Nasal cavity respiratory epithelium epithelial cell of viscerocranial mucosa (primary cell): Measurements from ENCODE around the gene PAPPA2. TPM values are rescaled to one million over a fixed set of nuclear protein-coding genes. Genes with fewer than 3 reads are reported as not detected.

ENCODE experiments used
- total RNA-seq: library from RNA; depleted of rRNA; stranded (reverse); fragments of >200 nt; gene quantifications from 2 replicates; pipeline ENCODE4 v1.2.3, GENCODE V29; 2014

PAPPA2 gene, protein sequence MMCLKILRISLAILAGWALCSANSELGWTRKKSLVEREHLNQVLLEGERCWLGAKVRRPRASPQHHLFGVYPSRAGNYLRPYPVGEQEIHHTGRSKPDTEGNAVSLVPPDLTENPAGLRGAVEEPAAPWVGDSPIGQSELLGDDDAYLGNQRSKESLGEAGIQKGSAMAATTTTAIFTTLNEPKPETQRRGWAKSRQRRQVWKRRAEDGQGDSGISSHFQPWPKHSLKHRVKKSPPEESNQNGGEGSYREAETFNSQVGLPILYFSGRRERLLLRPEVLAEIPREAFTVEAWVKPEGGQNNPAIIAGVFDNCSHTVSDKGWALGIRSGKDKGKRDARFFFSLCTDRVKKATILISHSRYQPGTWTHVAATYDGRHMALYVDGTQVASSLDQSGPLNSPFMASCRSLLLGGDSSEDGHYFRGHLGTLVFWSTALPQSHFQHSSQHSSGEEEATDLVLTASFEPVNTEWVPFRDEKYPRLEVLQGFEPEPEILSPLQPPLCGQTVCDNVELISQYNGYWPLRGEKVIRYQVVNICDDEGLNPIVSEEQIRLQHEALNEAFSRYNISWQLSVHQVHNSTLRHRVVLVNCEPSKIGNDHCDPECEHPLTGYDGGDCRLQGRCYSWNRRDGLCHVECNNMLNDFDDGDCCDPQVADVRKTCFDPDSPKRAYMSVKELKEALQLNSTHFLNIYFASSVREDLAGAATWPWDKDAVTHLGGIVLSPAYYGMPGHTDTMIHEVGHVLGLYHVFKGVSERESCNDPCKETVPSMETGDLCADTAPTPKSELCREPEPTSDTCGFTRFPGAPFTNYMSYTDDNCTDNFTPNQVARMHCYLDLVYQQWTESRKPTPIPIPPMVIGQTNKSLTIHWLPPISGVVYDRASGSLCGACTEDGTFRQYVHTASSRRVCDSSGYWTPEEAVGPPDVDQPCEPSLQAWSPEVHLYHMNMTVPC (N-terminal part only)
- 2.4 and 5.5 TPM in 2 replicates for total RNA-seq

DNA sequence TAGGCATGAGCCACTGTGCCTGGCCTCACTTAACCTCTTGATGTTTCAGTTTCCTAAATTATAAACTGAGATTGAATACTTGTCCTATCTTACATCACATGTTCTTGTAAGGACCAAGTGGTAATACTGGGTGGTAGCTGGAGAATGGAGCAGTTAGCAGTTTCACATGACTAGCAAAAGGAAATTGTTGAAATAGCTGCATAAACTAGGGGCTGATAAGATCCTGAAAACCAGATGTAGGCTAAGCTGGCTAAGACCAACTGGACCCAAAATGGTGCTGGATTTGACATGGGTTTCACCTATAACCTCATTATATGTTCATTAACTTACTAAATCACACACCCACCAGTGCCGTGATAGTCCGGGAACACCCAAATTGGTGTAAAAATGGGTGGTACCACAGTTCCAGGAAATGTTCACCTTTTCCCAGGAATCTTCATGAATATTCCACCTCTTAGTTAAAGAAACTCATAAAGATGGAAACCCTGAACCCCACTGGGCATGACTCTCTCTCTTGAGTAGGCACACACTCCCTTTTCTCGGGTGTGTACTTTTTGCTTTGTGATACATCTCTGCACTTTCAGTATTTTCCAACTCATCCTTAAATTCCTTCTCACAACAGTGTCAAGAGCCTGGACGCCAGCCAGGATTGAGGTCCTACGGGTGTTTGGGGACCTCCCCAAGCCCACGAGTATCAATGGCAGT lies at the start of gene PAPPA2:
TSS of gene PAPPA2 (plus strand) at position 502 of the 705 bp plus-strand sequence. CDS start 93,148 bp downstream, outside the sequence.

